Smooth muscle cell (in vitro differentiated cells): ENCODE measurements around the gene CDH23. TPM values are rescaled to one million over a fixed set of nuclear protein-coding genes. Genes with fewer than 3 reads are reported as not detected.

Experiments
- DNase-seq: peaks from one replicate; lab custom pipeline; 2025; ENCODE audit not compliant: unreplicated experiment; lab: John Stamatoyannopoulos, UW
- H2AFZ ChIP-seq: fragments of 200-600 bp; sonication (generic); 2 replicates; pipeline ENCODE4 v1.6.0; 2016; ENCODE audit warnings: antibody characterized with exemption, low read depth, mild to moderate bottlenecking
- H3F3A ChIP-seq: fragments of 200-600 bp; sonication (generic); 2 replicates; pipeline ENCODE4 v1.6.0; 2017; ENCODE audit warnings: antibody characterized with exemption, low read depth
- H3K27ac ChIP-seq: fragments of 200-600 bp; sonication (generic); 2 replicates; pipeline ENCODE4 v1.5.1; 2016; ENCODE audit warnings: low read depth, mild to moderate bottlenecking
- H3K27me3 ChIP-seq: fragments of 200-600 bp; sonication (generic); 2 replicates; pipeline ENCODE4 v1.6.1; 2016; ENCODE audit warnings: low read depth, mild to moderate bottlenecking
- H3K36me3 ChIP-seq: fragments of 200-600 bp; sonication (generic); 2 replicates; pipeline ENCODE4 v1.5.1; 2016; ENCODE audit warnings: low read depth
- H3K4me1 ChIP-seq: fragments of 200-600 bp; sonication (generic); 2 replicates; pipeline ENCODE4 v1.5.1; 2016; ENCODE audit warnings: low read depth
- H3K4me2 ChIP-seq: fragments of 200-600 bp; sonication (generic); 2 replicates; pipeline ENCODE4 v1.6.0; 2016; ENCODE audit warnings: mild to moderate bottlenecking
- H3K4me3 ChIP-seq: fragments of 200-600 bp; sonication (generic); 2 replicates; pipeline ENCODE4 v1.5.1; 2016; ENCODE audit warnings: mild to moderate bottlenecking
- H3K79me2 ChIP-seq: fragments of 200-600 bp; sonication (generic); 2 replicates; pipeline ENCODE4 v1.6.0; 2016; ENCODE audit warnings: low read depth, mild to moderate bottlenecking
- H3K9ac ChIP-seq: fragments of 200-600 bp; sonication (generic); 2 replicates; pipeline ENCODE4 v1.6.0; 2016; ENCODE audit warnings: low read depth
- H3K9me3 ChIP-seq: fragments of 200-600 bp; sonication (generic); replicated peaks from 2 replicates; pipeline ENCODE4 v1.5.1; 2016; ENCODE audit warnings: low read depth
- H4K20me1 ChIP-seq: fragments of 200-600 bp; sonication (generic); 2 replicates; pipeline ENCODE4 v1.6.0; 2016; ENCODE audit warnings: low read depth
- WGBS: methylation state at CpG from one replicate; pipeline ENCODE4 v1.1.7; 2016; ENCODE audit warnings: low lambda C conversion rate; 5-methylcytosine and 5-hydroxymethylcytosine counted together
- microRNA-seq: library from miRNA; unstranded; fragments of <30 nt; microRNA quantifications from one replicate; pipeline ENCODE4, GENCODE V29; 2016; ENCODE audit warnings: borderline number of aligned reads
- polyA plus RNA-seq: library from polyadenylated mRNA; unstranded; fragments of >200 nt; fragmentation: Nextera tagmentation; extraction: Ambion mirVana; gene quantifications from 2 replicates; pipeline ENCODE4 v1.2.1, GENCODE V29; 2016
- small RNA-seq: library from RNA; depleted of rRNA; stranded (forward); fragments of <200 nt; gene quantifications from one replicate; pipeline ENCODE3, GENCODE V24; 2014
- total RNA-seq: library from RNA; depleted of rRNA; stranded (reverse); fragments of >200 nt; gene quantifications from 2 replicates; pipeline ENCODE4 v1.2.3, GENCODE V29; 2014
- TF ChIP-seq, protein P1 (sequence below): fragments of 200-600 bp; sonication (generic); IDR thresholded peaks from 2 replicates; pipeline ENCODE4 v1.5.1; 2017; ENCODE audit warnings: borderline replicate concordance, mild to moderate bottlenecking, antibody characterized with exemption; ENCODE audit not compliant: insufficient read depth, poor library complexity, severe bottlenecking

CDH23 gene
- total and polyA plus RNA-seq, 2 experiments from 2014 or later, result 0.99 to 2.5 TPM

DNA sequence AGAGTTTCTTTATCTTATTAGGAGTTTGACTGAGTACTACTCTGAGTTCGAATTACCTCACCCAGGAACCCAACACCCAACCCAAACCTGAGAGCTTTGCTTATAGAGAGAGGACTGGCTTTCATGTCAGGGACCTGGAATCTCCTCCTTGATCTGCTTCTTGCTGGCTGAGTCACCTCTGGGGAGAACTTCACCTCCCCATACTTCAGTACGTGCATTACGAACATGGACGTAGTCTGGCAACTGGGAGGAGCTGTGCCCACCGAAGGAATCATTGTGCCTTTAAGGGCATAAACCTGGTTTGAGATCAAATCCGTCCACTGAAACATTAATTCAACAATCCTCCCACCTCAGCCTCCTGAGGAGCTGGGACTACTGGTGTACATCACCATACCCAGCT lies 466.5 kb downstream of the CDH23 start:
- H3K9me3 ChIP-seq, result no peaks in the 10 kb centered on the region
- no peaks in the 10 kb centered on the region for H4K20me1 ChIP-seq
- H3K4me2 ChIP-seq, result no peak overlapping the region
- peaks cover 7% of the 10 kb centered on the region for H3F3A ChIP-seq
- DNase-seq, result no peak
- no peak overlapping the region for H2AFZ ChIP-seq
- peaks cover 12% of the 10 kb centered on the region for H3K4me1 ChIP-seq
- H3K4me3 ChIP-seq, result no peak overlapping the region
- H3K9ac ChIP-seq, result no peak overlapping the region
- H3K79me2 ChIP-seq, result no peaks in the 10 kb centered on the region
- WGBS, result 83% methylated on average over 6 of the region's 6 CpGs
- no peaks in the 10 kb centered on the region for H3K27me3 ChIP-seq
- H3K36me3 ChIP-seq, result no peaks in the 10 kb centered on the region
- peak overlapping the region; percentile 31 for H3K27ac ChIP-seq
- TF ChIP-seq, protein P1, sequence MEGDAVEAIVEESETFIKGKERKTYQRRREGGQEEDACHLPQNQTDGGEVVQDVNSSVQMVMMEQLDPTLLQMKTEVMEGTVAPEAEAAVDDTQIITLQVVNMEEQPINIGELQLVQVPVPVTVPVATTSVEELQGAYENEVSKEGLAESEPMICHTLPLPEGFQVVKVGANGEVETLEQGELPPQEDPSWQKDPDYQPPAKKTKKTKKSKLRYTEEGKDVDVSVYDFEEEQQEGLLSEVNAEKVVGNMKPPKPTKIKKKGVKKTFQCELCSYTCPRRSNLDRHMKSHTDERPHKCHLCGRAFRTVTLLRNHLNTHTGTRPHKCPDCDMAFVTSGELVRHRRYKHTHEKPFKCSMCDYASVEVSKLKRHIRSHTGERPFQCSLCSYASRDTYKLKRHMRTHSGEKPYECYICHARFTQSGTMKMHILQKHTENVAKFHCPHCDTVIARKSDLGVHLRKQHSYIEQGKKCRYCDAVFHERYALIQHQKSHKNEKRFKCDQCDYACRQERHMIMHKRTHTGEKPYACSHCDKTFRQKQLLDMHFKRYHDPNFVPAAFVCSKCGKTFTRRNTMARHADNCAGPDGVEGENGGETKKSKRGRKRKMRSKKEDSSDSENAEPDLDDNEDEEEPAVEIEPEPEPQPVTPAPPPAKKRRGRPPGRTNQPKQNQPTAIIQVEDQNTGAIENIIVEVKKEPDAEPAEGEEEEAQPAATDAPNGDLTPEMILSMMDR, result no peak

DNA sequence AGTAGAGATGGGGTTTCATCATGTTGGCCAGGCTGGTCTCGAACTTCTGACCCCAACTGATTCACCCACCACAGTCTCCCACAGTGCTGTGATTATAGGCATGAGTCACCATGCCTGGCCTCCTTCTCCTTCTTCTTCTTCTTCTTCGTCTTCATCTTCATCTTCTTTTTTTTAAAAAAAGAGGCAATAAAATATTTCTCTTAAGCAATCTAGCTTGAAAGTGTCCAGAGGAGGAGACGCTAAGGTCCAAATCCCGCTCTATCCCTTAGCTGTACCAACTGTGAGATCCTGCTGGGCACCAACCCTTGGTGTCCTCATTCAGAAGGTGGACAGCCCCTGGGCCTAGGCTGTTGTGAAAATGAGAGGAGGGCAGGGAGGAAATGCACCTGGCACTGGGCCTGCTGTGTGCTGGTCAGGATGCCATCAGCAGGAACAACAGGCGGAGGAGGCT lies 468.2 kb downstream of the CDH23 start:
- Histone ChIP-seq H3K27ac (no peak overlapping the region), H3K79me2 (no peaks in the 10 kb centered on the region), H3K36me3 (no peaks in the 10 kb centered on the region), H3K9ac (no peak overlapping the region), H3K4me3 (no peak overlapping the region), H4K20me1 (no peaks in the 10 kb centered on the region), H3K27me3 (no peaks in the 10 kb centered on the region), H3K4me1 (peaks cover 12% of the 10 kb centered on the region), H3K9me3 (no peaks in the 10 kb centered on the region), H3K4me2 (no peak overlapping the region), H2AFZ (no peak overlapping the region), H3F3A (peaks cover 7% of the 10 kb centered on the region)
- TF ChIP-seq, protein P1, result no peak
- 78% methylated on average over 5 of the region's 5 CpGs for WGBS
- no peak for DNase-seq

Small RNA genes within 50 kb of the gene (microRNA-seq; reads per million reads assigned to microRNA genes)
- not detected for gene MIR7152

Small RNA genes within 50 kb of the gene (small RNA-seq; reads per million reads assigned to genes)
- gene MIR7152 (not detected), gene RNU7-38P (not detected)

Other genes with a start within 250 kb of the CDH23 start
- 89.6 and 92.7 TPM in 2 replicates for gene UNC5B, start 184.3 kb upstream of the CDH23 start, total RNA-seq
- 115 and 142 TPM in 2 replicates for gene UNC5B, start 184.3 kb upstream of the CDH23 start, polyA plus RNA-seq
- 2.9 and 3.6 TPM in 2 replicates for gene SLC29A3, start 77.7 kb upstream of the CDH23 start, total RNA-seq
- 4.8 and 7.1 TPM in 2 replicates for gene SLC29A3, start 77.7 kb upstream of the CDH23 start, polyA plus RNA-seq